ENCODE results near the gene MKNK1. TPM values are rescaled to one million over a fixed set of nuclear protein-coding genes. Genes with fewer than 3 reads are reported as not detected.
A peak's percentile ranks its signal among the peaks of the same experiment; 100 is the strongest.

The MKNK1 gene
- total and polyA plus RNA-seq, 2 of the 8 experiments (the other 6 are each of a cell fraction or from before 2014, with no cell fraction given), result 13.9 to 21.5 TPM

GRCh38 chr1:46513536-46513935, 90.5 kb downstream of the MKNK1 start:
- Histone ChIP-seq H2AFZ (ENCODE audit: low read length) (no peak overlapping the region), H3K4me3 (ENCODE audit: extremely low read depth in 1 of 4, insufficient read depth in 2 of 4, low read depth in 3 of 4, low read length in 4 of 4) (no peak overlapping the region), H2AK5ac (ENCODE audit: low read depth, low read length) (no peak overlapping the region; the same call in 1 of the 2 replicates), H3K27ac (ENCODE audit: low read depth, low read length) (no peak overlapping the region), H3K79me2 (ENCODE audit: control insufficient read depth in 1 of 2, insufficient read depth in 2 of 2, low read length in 2 of 2) (no peaks in the 10 kb centered on the region), H2BK5ac (ENCODE audit: low read depth, low read length) (no peak overlapping the region), H2BK15ac (ENCODE audit: low read length) (0 out of 2 replicates have a peak overlapping the region, but pooled peaks have one; percentile 12), H3K4me1 (replicated peaks in 1 of 4; ENCODE audit: control insufficient read depth in 3 of 4, insufficient read depth in 4 of 4, low read length in 3 of 4) (peaks cover 14 to 35% (median 23%) of the 10 kb centered on the region in 4 experiments), H3K36me3 (ENCODE audit: control insufficient read depth in 2 of 4, insufficient read depth in 4 of 4, low read length in 3 of 4) (no peaks in the 10 kb centered on the region), H3K18ac (ENCODE audit: extremely low read depth, low read length) (no peak overlapping the region), H2BK12ac (ENCODE audit: low read depth, low read length) (peak overlapping the region; percentile 71; the same call in 1 of the 2 replicates), H3K14ac (ENCODE audit: insufficient read length) (no peak overlapping the region), H4K5ac (ENCODE audit: insufficient read length, low read depth, low read length) (no peak overlapping the region), H3K23me2 (ENCODE audit: low read depth, low read length) (no peaks in the 10 kb centered on the region), H3K9me3 (ENCODE audit: insufficient read depth in 2 of 2, low read depth in 1 of 2, low read length in 1 of 2) (no peaks in the 10 kb centered on the region), H3K27me3 (replicated peaks in 1 of 4; ENCODE audit: control insufficient read depth in 3 of 4, extremely low read depth in 1 of 4, insufficient read depth in 3 of 4, low read length in 3 of 4) (peaks cover 0 to 23% (median 6%) of the 10 kb centered on the region in 4 experiments; a peak in 3 of 7 replicates), H2BK120ac (replicated peaks; ENCODE audit: low read depth, low read length) (no peak overlapping the region), H4K8ac (ENCODE audit: extremely low read depth, insufficient read depth, low read length) (no peak overlapping the region), H3K4me2 (ENCODE audit: insufficient read depth in 1 of 2, low read depth in 2 of 2, low read length in 2 of 2) (no peak overlapping the region), H3K79me1 (ENCODE audit: low read depth, low read length) (no peaks in the 10 kb centered on the region), H3K4ac (replicated peaks; ENCODE audit: insufficient read length, low read depth, low read length) (no peak overlapping the region), H2BK20ac (ENCODE audit: low read length) (no peak overlapping the region), H3K56ac (replicated peaks; ENCODE audit: insufficient read length, low read depth, low read length) (no peak overlapping the region), H4K20me1 (replicated peaks in 1 of 2; ENCODE audit: control insufficient read depth in 1 of 2, insufficient read depth in 2 of 2, low read length in 2 of 2) (peaks cover 0 to 2% of the 10 kb centered on the region in 2 experiments), H3K23ac (ENCODE audit: insufficient read length) (no peak overlapping the region), H4K91ac (replicated peaks; ENCODE audit: insufficient read length, low read length) (no peak overlapping the region), H3K9ac (replicated peaks in 1 of 4; ENCODE audit: extremely low read depth in 1 of 4, low read depth in 3 of 4, low read length in 3 of 4) (no peak overlapping the region)
- no peak for FAIRE-seq
- ChIA-PET CTCF (ENCODE audit: partially characterized antibody) (interaction anchor here (1.0 to 18.9 kb wide), 8 partner anchors 9 to 66 kb away, joined by 3 to 287 read pairs (median 7); partner anchors contain the start of gene DMBX1), POLR2A (ENCODE audit: partially characterized antibody) (interaction anchor here (1.2 kb wide), 1 partner anchor 28 kb away, joined by 3 read pairs; no protein-coding TSS in a partner anchor)
- WGBS, 2 experiments (ENCODE audit: extremely low coverage in 1 of 2, insufficient coverage in 1 of 2, insufficient read length in 1 of 2, insufficient replicate concordance in 2 of 2, low coverage in 1 of 2, low lambda C conversion rate in 2 of 2, missing lambda C conversion rate in 1 of 2), result 87% methylated on average over 5 of the region's 5 CpGs; no CpG with 5 or more reads in 1 of the 2 experiments
- DNase-seq (ENCODE audit: low read depth in 1 of 2, low spot score in 2 of 2), result no peak
- TF ChIP-seq NANOG (IDR thresholded peaks at IDR 0.05; ENCODE audit: insufficient read depth, low read depth, low read length, poor library complexity, severe bottlenecking) (no peak), SIX5 (IDR thresholded peaks at IDR 0.05; ENCODE audit: low read depth, low read length) (no peak), CHD2 (IDR thresholded peaks at IDR 0.05; ENCODE audit: low read length) (no peak)

All from H1 (cell line).